ENCODE measurements around the gene CRIP2.

Gene CRIP2

DNA sequence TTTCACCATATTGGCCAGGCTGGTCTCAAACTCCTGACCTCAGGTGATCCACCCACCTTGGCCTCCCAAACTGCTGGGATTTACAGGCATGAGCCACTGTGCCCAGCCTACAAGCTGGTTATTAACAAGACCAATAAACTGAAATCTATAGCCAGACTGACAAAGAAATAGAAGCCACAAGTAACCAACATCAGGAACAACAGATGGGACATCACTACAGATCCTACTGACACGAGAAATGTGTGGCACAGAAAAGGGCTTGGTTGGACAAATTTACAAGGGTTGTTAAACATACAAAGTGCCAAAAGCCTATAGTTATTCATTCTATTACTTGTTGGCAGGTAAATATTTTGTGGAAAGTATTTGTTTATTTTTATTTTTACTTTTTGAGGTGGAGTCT lies 43.4 kb upstream of the CRIP2 start:
- H3K36me3 ChIP-seq (ENCODE audit: insufficient read depth): no peaks in the 10 kb centered on the region

DNA sequence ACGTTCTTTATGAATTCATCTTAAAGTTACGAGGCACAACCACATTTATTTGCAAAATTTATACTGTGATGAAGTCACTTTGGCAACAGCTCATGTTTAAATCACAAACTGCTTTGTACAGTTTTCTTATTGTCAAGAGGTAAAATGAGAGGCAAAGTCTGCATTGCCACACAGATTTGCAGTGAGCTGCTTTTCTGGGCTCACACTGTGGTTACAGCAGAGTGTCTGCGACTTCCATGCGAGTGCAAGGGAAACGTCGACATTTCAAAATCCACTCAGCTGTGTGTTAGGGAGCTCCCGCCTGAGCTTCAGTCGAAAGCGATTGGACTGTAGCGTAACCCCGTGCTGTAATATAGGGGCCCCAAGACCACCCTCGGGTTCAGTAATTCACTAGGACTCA lies 42.0 kb upstream of the CRIP2 start:
- no peak overlapping the region for H3K4me3 ChIP-seq (IDR thresholded peaks at IDR 0.05; ENCODE audit: insufficient read depth, low read depth, low read length)
- TF ChIP-seq, protein P1, sequence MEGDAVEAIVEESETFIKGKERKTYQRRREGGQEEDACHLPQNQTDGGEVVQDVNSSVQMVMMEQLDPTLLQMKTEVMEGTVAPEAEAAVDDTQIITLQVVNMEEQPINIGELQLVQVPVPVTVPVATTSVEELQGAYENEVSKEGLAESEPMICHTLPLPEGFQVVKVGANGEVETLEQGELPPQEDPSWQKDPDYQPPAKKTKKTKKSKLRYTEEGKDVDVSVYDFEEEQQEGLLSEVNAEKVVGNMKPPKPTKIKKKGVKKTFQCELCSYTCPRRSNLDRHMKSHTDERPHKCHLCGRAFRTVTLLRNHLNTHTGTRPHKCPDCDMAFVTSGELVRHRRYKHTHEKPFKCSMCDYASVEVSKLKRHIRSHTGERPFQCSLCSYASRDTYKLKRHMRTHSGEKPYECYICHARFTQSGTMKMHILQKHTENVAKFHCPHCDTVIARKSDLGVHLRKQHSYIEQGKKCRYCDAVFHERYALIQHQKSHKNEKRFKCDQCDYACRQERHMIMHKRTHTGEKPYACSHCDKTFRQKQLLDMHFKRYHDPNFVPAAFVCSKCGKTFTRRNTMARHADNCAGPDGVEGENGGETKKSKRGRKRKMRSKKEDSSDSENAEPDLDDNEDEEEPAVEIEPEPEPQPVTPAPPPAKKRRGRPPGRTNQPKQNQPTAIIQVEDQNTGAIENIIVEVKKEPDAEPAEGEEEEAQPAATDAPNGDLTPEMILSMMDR (conservative IDR thresholded peaks at IDR 0.05; ENCODE audit: low read depth, low read length): no peak
- H3K9ac ChIP-seq: no peak overlapping the region
- H3K27me3 ChIP-seq (ENCODE audit: insufficient read depth, low read depth): no peaks in the 10 kb centered on the region
- no peaks in the 10 kb centered on the region for H3K36me3 ChIP-seq (ENCODE audit: insufficient read depth)
- peaks cover 46% of the 10 kb centered on the region for H3K79me2 ChIP-seq (ENCODE audit: insufficient read depth, low read depth)
- peaks cover 9% of the 10 kb centered on the region; the same call in 1 of the 2 replicates for H4K20me1 ChIP-seq (ENCODE audit: insufficient read depth)
- no peak overlapping the region for H3K4me2 ChIP-seq
- peaks cover 20% of the 10 kb centered on the region for H3K4me1 ChIP-seq (ENCODE audit: low read depth, poor library complexity, severe bottlenecking)
- H2AFZ ChIP-seq (ENCODE audit: low read depth): no peak overlapping the region
- H3K27ac ChIP-seq: no peak overlapping the region

More for the DNA sequence above, 43.4 kb upstream of the CRIP2 start:
- no peak overlapping the region for H3K9ac ChIP-seq
- no peak overlapping the region for H2AFZ ChIP-seq (ENCODE audit: low read depth)
- H3K79me2 ChIP-seq (ENCODE audit: insufficient read depth, low read depth): peaks cover 33% of the 10 kb centered on the region
- peaks cover 20% of the 10 kb centered on the region for H3K4me1 ChIP-seq (ENCODE audit: low read depth, poor library complexity, severe bottlenecking)
- H3K27ac ChIP-seq: no peak overlapping the region
- no peak overlapping the region for H3K4me2 ChIP-seq
- H3K4me3 ChIP-seq (IDR thresholded peaks at IDR 0.05; ENCODE audit: insufficient read depth, low read depth, low read length): no peak overlapping the region
- peaks cover 2% of the 10 kb centered on the region; the same call in 1 of the 2 replicates for H4K20me1 ChIP-seq (ENCODE audit: insufficient read depth)
- TF ChIP-seq, protein P1 (conservative IDR thresholded peaks at IDR 0.05; ENCODE audit: low read depth, low read length): no peak
- no peaks in the 10 kb centered on the region for H3K27me3 ChIP-seq (ENCODE audit: insufficient read depth, low read depth)

DNA sequence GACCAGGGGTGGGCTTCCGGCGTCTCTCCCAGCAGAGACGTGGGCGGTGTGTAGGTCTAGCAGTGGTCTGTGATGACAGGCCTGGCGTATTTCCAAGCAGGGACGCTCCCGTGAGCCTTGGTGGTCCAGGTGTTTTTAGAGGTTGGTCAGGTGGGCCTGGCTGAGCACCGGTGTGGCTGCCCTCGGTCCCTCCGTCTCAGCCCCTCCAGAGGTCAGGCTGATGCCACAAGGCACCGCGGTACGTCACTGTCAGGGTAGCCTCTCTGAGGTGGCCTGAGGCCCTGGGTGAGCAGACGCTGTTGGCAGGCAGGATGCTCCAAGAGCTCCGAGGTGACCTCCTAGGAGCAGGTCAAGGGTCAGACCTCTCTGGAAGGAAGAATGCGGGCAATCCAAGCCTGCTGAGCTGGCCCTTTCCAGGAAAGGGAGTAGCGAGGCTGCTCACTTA lies 41.4 kb upstream of the CRIP2 start:
- Histone ChIP-seq H3K27ac (no peak overlapping the region), H2AFZ (ENCODE audit: low read depth) (no peak overlapping the region), H4K20me1 (ENCODE audit: insufficient read depth) (peaks cover 9% of the 10 kb centered on the region; the same call in 1 of the 2 replicates), H3K79me2 (ENCODE audit: insufficient read depth, low read depth) (peaks cover 49% of the 10 kb centered on the region), H3K27me3 (ENCODE audit: insufficient read depth, low read depth) (no peaks in the 10 kb centered on the region), H3K9ac (no peak overlapping the region), H3K36me3 (ENCODE audit: insufficient read depth) (no peaks in the 10 kb centered on the region), H3K4me1 (ENCODE audit: low read depth, poor library complexity, severe bottlenecking) (peaks cover 20% of the 10 kb centered on the region), H3K4me3 (IDR thresholded peaks at IDR 0.05; ENCODE audit: insufficient read depth, low read depth, low read length) (no peak overlapping the region), H3K4me2 (no peak overlapping the region)
- TF ChIP-seq, protein P1 (conservative IDR thresholded peaks at IDR 0.05; ENCODE audit: low read depth, low read length): no peak

DNA sequence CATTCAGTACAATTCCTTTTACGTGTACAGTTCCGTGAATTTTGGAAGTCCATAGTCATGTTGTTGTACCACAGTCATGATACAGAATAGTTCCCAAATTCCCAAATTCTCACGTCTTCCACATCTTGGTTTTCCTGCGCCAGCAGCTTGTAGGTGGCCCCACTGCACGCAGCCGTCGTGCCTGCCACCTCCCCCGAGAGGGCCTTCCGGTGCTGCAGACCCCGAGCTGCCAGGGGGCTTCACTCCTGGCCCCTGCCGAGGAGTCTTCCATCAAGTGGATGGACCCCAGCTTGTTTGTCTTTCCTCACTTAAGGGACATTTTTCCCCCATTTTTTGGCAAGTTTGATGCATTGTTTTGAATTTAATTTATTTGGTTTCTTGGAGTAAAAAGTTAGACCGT lies 38.2 kb upstream of the CRIP2 start:
- Histone ChIP-seq H3K9ac (no peak overlapping the region), H3K4me1 (ENCODE audit: low read depth, poor library complexity, severe bottlenecking) (peaks cover 20% of the 10 kb centered on the region), H4K20me1 (ENCODE audit: insufficient read depth) (peaks cover 9% of the 10 kb centered on the region; the same call in 1 of the 2 replicates), H3K79me2 (ENCODE audit: insufficient read depth, low read depth) (peaks cover 43% of the 10 kb centered on the region), H2AFZ (ENCODE audit: low read depth) (no peak overlapping the region), H3K4me2 (no peak overlapping the region), H3K36me3 (ENCODE audit: insufficient read depth) (no peaks in the 10 kb centered on the region), H3K27ac (no peak overlapping the region), H3K27me3 (ENCODE audit: insufficient read depth, low read depth) (no peaks in the 10 kb centered on the region), H3K4me3 (IDR thresholded peaks at IDR 0.05; ENCODE audit: insufficient read depth, low read depth, low read length) (no peak overlapping the region)
- TF ChIP-seq, protein P1 (conservative IDR thresholded peaks at IDR 0.05; ENCODE audit: low read depth, low read length): no peak

Data from KMS-11 (cell line).